Regular cardiac myocyte (primary cell): ENCODE results near the gene TNMD. TPM values are rescaled to one million over a fixed set of nuclear protein-coding genes. Genes with fewer than 3 reads are reported as not detected.

ENCODE experiments used
- total RNA-seq: library from RNA; depleted of rRNA; stranded (reverse); fragments of >200 nt; gene quantifications from 2 replicates; pipeline ENCODE4 v1.2.3, GENCODE V29; 2014

TNMD gene
- total RNA-seq, result not detected in 2 replicates

GRCh38 chrX:100584611-100585010, at the start of gene TNMD:
TSS of gene TNMD (plus strand) at chrX:100584936. CDS start at chrX:100585019, 83 bp downstream.

GRCh38 chrX:100636321-100636991, 51.7 kb downstream of the TNMD start, which contains the start of gene TSPAN6:
TSS of gene TSPAN6 (minus strand) at chrX:100636806. CDS start at chrX:100636694, 112 bp downstream.

GRCh38 chrX:100643956-100644860, 59.5 kb downstream of the TNMD start, which contains the start of gene SRPX2:
TSS of gene SRPX2 (plus strand) at chrX:100644199. CDS start at chrX:100646323, 2,124 bp downstream.

Other genes starting within 250 kb of the TNMD start
- under 0.01 TPM in 2 replicates for gene PCDH19, start 174.7 kb upstream of the TNMD start, total RNA-seq
- gene TSPAN6, start 51.9 kb downstream of the TNMD start, total RNA-seq, result 29.9 and 65.4 TPM in 2 replicates
- 57.9 and 171 TPM in 2 replicates for gene SRPX2, start 59.3 kb downstream of the TNMD start, total RNA-seq
- 5.9 and 18.0 TPM in 2 replicates for gene SYTL4, start 147.2 kb downstream of the TNMD start, total RNA-seq
- gene CSTF2, start 235.5 kb downstream of the TNMD start, total RNA-seq, result 13.0 and 30.9 TPM in 2 replicates